Hematopoietic multipotent progenitor cell treated with erythropoietin and hydrocortisone succinate and interleukin-3 and kit ligand, for 17 days (in vitro differentiated cells): ENCODE measurements around the gene PLPPR5.
"Not testable (repeated sequence)": the region's sequence is repeated elsewhere in the genome, so short reads cannot be mapped to it uniquely, and the experiment has no call there.

Experiments
- DNase-seq: peaks from one replicate; pipeline ENCODE4 v3.0.0-alpha.2; 2015; ENCODE audit warnings: low spot score

The PLPPR5 gene

GRCh38 chr1:98919211-98919610 is 85.5 kb downstream of the PLPPR5 start:
- DNase-seq, result no peak

GRCh38 chr1:98914547-98914946 is 90.1 kb downstream of the PLPPR5 start:
- DNase-seq, result no peak

GRCh38 chr1:98910827-98911226 is 93.8 kb downstream of the PLPPR5 start:
- DNase-seq, result no peak

- DNase-seq, result no peak
Observed at GRCh38 chr1:98908980-98909379, 95.7 kb downstream of the PLPPR5 start.

- DNase-seq, result no peak
Observed at GRCh38 chr1:98906809-98907208, 97.9 kb downstream of the PLPPR5 start.

- no peak for DNase-seq
Observed at GRCh38 chr1:98906361-98906760, 98.3 kb downstream of the PLPPR5 start.

GRCh38 chr1:98904684-98905083 is 100.0 kb downstream of the PLPPR5 start:
- no peak for DNase-seq

GRCh38 chr1:98903726-98904125 is 100.9 kb downstream of the PLPPR5 start:
- DNase-seq, result no peak

- no peak for DNase-seq
Observed at GRCh38 chr1:98903261-98903660, 101.4 kb downstream of the PLPPR5 start.

GRCh38 chr1:98898940-98899339 is 105.7 kb downstream of the PLPPR5 start:
- DNase-seq, result no peak

- DNase-seq, result no peak
Observed at GRCh38 chr1:98897479-98897878, 107.2 kb downstream of the PLPPR5 start.

- no peak for DNase-seq
Observed at GRCh38 chr1:98896711-98897445, 107.8 kb downstream of the PLPPR5 start.

- no peak for DNase-seq
Observed at GRCh38 chr1:98893371-98893770, 111.3 kb downstream of the PLPPR5 start.

- DNase-seq, result no peak
Observed at GRCh38 chr1:98888869-98889268, 115.8 kb downstream of the PLPPR5 start.

GRCh38 chr1:98887507-98887906 is 117.2 kb downstream of the PLPPR5 start:
- DNase-seq, result no peak

GRCh38 chr1:98884864-98885263 is 119.8 kb downstream of the PLPPR5 start:
- DNase-seq, result no peak

GRCh38 chr1:98881901-98882300 is 122.8 kb downstream of the PLPPR5 start:
- DNase-seq, result no peak

- DNase-seq, result not testable (repeated sequence)
Observed at GRCh38 chr1:98881234-98881633, 123.4 kb downstream of the PLPPR5 start.

GRCh38 chr1:98874828-98875227 is 129.8 kb downstream of the PLPPR5 start:
- no peak for DNase-seq

GRCh38 chr1:98870959-98871903 is 133.4 kb downstream of the PLPPR5 start:
- DNase-seq, result no peak

GRCh38 chr1:98865796-98866195 is 138.9 kb downstream of the PLPPR5 start:
- no peak for DNase-seq

GRCh38 chr1:98860329-98860728 is 144.3 kb downstream of the PLPPR5 start:
- DNase-seq, result no peak

GRCh38 chr1:98854137-98854536 is 150.5 kb downstream of the PLPPR5 start:
- no peak for DNase-seq
